SK-N-SH (cell line): ENCODE measurements around the gene ZNF227.

Source experiments
- CTCF ChIP-seq: fragments of 200-600 bp; sonication (generic); IDR thresholded peaks from 2 replicates; pipeline ENCODE4 v1.6.1; 2017; ENCODE audit warnings: antibody characterized with exemption, mild to moderate bottlenecking, moderate library complexity
- EP300 ChIP-seq, 2 experiments: IDR thresholded peaks; 2 replicates each; pipeline versions ENCODE4 v1.4.0 to v1.6.1; 2012; ENCODE audit warnings: borderline replicate concordance in 1 of 2, low read depth in 1 of 2, low read length in 1 of 2
- EZH2phosphoT487 ChIP-seq: fragments of 200-600 bp; sonication (generic); IDR thresholded peaks from 2 replicates; pipeline ENCODE4 v1.6.1; 2017; ENCODE audit warnings: low read depth, mixed run types, mild to moderate bottlenecking, antibody characterized with exemption, moderate library complexity, borderline replicate concordance
- MAX ChIP-seq: IDR thresholded peaks from 2 replicates; pipeline ENCODE4 v1.4.0; 2012; ENCODE audit warnings: low read depth
- NRF1 ChIP-seq: IDR thresholded peaks from 2 replicates; pipeline ENCODE4 v1.6.1; 2012; ENCODE audit warnings: low read depth, mild to moderate bottlenecking, low read length
- POLR2AphosphoS5 ChIP-seq: IDR thresholded peaks from 2 replicates; pipeline ENCODE4 v1.6.1; 2012; ENCODE audit warnings: low read depth, low read length
- RAD21 ChIP-seq: IDR thresholded peaks from 2 replicates; pipeline ENCODE4 v1.6.1; 2012; ENCODE audit warnings: mild to moderate bottlenecking, low read length
- SMC3 ChIP-seq: IDR thresholded peaks from 2 replicates; pipeline ENCODE4 v1.6.1; 2012; ENCODE audit warnings: low read depth, low read length, improper control_type of control experiment
- TAF1 ChIP-seq: IDR thresholded peaks from 2 replicates; pipeline ENCODE4 v1.6.1; 2012; ENCODE audit warnings: low read depth, mild to moderate bottlenecking, low read length, moderate library complexity, borderline replicate concordance
- YY1 ChIP-seq: IDR thresholded peaks from 2 replicates; pipeline ENCODE4 v1.4.0; 2012; ENCODE audit warnings: low read depth, mild to moderate bottlenecking
- TF ChIP-seq, protein P1 (sequence below): IDR thresholded peaks from 2 replicates; pipeline ENCODE4 v1.4.0; 2012; ENCODE audit warnings: low read depth, borderline replicate concordance
- TF ChIP-seq, protein P2 (sequence below): IDR thresholded peaks from 2 replicates; pipeline ENCODE4 v1.4.0; 2012; ENCODE audit warnings: low read depth, borderline replicate concordance
- TF ChIP-seq, protein P3 (sequence below): IDR thresholded peaks from 2 replicates; pipeline ENCODE4 v1.6.1; 2012; ENCODE audit warnings: mild to moderate bottlenecking, low read depth, low read length, moderate library complexity

DNA sequence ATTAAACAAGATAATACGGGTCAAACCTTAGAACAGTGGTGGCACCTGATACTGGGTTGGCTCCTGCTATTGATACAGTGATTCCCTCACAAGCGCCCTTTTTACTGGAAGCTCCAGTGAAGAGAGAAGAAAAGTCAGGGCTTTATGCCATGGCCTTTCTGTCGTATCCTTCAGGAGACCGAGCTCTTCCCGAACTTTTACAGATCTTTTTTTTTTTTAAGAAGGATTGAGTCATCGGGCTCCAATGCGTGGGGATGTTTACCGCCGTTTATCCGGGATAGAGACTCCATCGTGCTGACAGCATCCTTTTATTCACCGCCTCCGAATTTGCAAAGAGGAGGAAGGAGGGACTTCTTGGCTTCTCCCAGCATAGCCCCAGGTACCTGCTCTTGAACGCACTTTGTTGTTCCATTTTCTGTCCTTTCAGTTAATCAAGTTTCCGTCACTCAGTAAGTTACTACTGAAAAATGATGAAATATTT lies 574 bp downstream of the ZNF227 start:
- TF ChIP-seq TAF1, result no peak
- TF ChIP-seq YY1, result no peak
- TF ChIP-seq RAD21, result no peak
- no peak for TF ChIP-seq NRF1
- TF ChIP-seq, protein P1, sequence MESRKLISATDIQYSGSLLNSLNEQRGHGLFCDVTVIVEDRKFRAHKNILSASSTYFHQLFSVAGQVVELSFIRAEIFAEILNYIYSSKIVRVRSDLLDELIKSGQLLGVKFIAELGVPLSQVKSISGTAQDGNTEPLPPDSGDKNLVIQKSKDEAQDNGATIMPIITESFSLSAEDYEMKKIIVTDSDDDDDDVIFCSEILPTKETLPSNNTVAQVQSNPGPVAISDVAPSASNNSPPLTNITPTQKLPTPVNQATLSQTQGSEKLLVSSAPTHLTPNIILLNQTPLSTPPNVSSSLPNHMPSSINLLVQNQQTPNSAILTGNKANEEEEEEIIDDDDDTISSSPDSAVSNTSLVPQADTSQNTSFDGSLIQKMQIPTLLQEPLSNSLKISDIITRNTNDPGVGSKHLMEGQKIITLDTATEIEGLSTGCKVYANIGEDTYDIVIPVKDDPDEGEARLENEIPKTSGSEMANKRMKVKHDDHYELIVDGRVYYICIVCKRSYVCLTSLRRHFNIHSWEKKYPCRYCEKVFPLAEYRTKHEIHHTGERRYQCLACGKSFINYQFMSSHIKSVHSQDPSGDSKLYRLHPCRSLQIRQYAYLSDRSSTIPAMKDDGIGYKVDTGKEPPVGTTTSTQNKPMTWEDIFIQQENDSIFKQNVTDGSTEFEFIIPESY, result no peak
- no peak for TF ChIP-seq CTCF
- no peak for TF ChIP-seq POLR2AphosphoS5
- TF ChIP-seq EZH2phosphoT487, result no peak
- TF ChIP-seq MAX, result no peak; the same call in 1 of the 2 replicates
- no peak for TF ChIP-seq EP300 (IDR thresholded peaks at IDR 0.05; ENCODE audit: borderline replicate concordance in 1 of 2, low read depth in 1 of 2, low read length in 1 of 2)
- TF ChIP-seq, protein P2, sequence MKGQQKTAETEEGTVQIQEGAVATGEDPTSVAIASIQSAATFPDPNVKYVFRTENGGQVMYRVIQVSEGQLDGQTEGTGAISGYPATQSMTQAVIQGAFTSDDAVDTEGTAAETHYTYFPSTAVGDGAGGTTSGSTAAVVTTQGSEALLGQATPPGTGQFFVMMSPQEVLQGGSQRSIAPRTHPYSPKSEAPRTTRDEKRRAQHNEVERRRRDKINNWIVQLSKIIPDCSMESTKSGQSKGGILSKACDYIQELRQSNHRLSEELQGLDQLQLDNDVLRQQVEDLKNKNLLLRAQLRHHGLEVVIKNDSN, result no peak
- TF ChIP-seq SMC3, result no peak
- TF ChIP-seq, protein P3, sequence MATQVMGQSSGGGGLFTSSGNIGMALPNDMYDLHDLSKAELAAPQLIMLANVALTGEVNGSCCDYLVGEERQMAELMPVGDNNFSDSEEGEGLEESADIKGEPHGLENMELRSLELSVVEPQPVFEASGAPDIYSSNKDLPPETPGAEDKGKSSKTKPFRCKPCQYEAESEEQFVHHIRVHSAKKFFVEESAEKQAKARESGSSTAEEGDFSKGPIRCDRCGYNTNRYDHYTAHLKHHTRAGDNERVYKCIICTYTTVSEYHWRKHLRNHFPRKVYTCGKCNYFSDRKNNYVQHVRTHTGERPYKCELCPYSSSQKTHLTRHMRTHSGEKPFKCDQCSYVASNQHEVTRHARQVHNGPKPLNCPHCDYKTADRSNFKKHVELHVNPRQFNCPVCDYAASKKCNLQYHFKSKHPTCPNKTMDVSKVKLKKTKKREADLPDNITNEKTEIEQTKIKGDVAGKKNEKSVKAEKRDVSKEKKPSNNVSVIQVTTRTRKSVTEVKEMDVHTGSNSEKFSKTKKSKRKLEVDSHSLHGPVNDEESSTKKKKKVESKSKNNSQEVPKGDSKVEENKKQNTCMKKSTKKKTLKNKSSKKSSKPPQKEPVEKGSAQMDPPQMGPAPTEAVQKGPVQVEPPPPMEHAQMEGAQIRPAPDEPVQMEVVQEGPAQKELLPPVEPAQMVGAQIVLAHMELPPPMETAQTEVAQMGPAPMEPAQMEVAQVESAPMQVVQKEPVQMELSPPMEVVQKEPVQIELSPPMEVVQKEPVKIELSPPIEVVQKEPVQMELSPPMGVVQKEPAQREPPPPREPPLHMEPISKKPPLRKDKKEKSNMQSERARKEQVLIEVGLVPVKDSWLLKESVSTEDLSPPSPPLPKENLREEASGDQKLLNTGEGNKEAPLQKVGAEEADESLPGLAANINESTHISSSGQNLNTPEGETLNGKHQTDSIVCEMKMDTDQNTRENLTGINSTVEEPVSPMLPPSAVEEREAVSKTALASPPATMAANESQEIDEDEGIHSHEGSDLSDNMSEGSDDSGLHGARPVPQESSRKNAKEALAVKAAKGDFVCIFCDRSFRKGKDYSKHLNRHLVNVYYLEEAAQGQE, result no peak
